DOHH2 (cell line): ENCODE measurements around the gene MYO15A.

Experiments used
- H3F3A ChIP-seq: fragments of 200-600 bp; sonication (generic), shearing (Covaris generic); 2 replicates; pipeline ENCODE4 v1.6.0; 2016; ENCODE audit warnings: antibody characterized with exemption, mild to moderate bottlenecking; ENCODE audit not compliant: control insufficient read depth, insufficient read depth
- H3K27ac ChIP-seq: fragments of 200-600 bp; sonication (generic); 2 replicates; pipeline ENCODE4 v1.5.1; 2014; ENCODE audit warnings: low read depth, mild to moderate bottlenecking, low read length, moderate library complexity
- H3K27me3 ChIP-seq: fragments of 200-600 bp; sonication (generic); 2 replicates; pipeline ENCODE4 v1.6.1; 2014; ENCODE audit warnings: mild to moderate bottlenecking, low read length, mixed read lengths; ENCODE audit not compliant: control insufficient read depth
- H3K36me3 ChIP-seq: fragments of 200-600 bp; sonication (generic); 2 replicates; pipeline ENCODE4 v1.6.1; 2014; ENCODE audit warnings: mild to moderate bottlenecking, low read length, moderate library complexity, mixed read lengths; ENCODE audit not compliant: control insufficient read depth
- H3K4me1 ChIP-seq: fragments of 200-600 bp; sonication (generic); 2 replicates; pipeline ENCODE4 v1.6.1; 2014; ENCODE audit warnings: mild to moderate bottlenecking, low read length, mixed read lengths; ENCODE audit not compliant: control insufficient read depth
- H3K4me2 ChIP-seq: fragments of 200-600 bp; sonication (generic); 2 replicates; pipeline ENCODE4 v1.6.0; 2014; ENCODE audit warnings: mild to moderate bottlenecking, low read length, moderate library complexity
- H3K4me3 ChIP-seq: fragments of 200-600 bp; sonication (generic); 2 replicates; pipeline ENCODE4 v1.5.1; 2014; ENCODE audit warnings: mild to moderate bottlenecking, low read length, mixed read lengths
- H3K79me2 ChIP-seq: fragments of 200-600 bp; sonication (generic); 2 replicates; pipeline ENCODE4 v1.6.1; 2014; ENCODE audit warnings: mild to moderate bottlenecking, low read length, mixed read lengths; ENCODE audit not compliant: control insufficient read depth
- H3K9me2 ChIP-seq: fragments of 200-600 bp; sonication (generic); replicated peaks from 2 replicates; pipeline ENCODE4 v1.6.1; 2014; ENCODE audit warnings: mild to moderate bottlenecking, low read length, mixed read lengths; ENCODE audit not compliant: control insufficient read depth
- H3K9me3 ChIP-seq: fragments of 200-600 bp; sonication (generic); 2 replicates; pipeline ENCODE4 v1.6.1; 2014; ENCODE audit warnings: antibody characterized with exemption, low read length, mixed read lengths; ENCODE audit not compliant: control insufficient read depth, insufficient read depth
- H4K20me1 ChIP-seq: fragments of 200-600 bp; sonication (generic); 2 replicates; pipeline ENCODE4 v1.6.0; 2014; ENCODE audit warnings: low read depth, mild to moderate bottlenecking, antibody characterized with exemption, low read length, moderate library complexity; ENCODE audit not compliant: control insufficient read depth, insufficient read depth
- EZH2phosphoT487 ChIP-seq: fragments of 200-600 bp; sonication (generic); IDR thresholded peaks from 2 replicates; pipeline ENCODE4 v1.6.1; 2017; ENCODE audit warnings: borderline replicate concordance, mild to moderate bottlenecking, antibody characterized with exemption, low read length, moderate library complexity, mixed read lengths
- TF ChIP-seq, protein P1 (sequence below): fragments of 200-600 bp; sonication (generic); IDR thresholded peaks from one replicate; pipeline ENCODE4 v1.5.1; 2014; ENCODE audit warnings: antibody characterized with exemption, mild to moderate bottlenecking, low read depth, low read length; ENCODE audit not compliant: poor library complexity, severe bottlenecking

MYO15A gene

DNA sequence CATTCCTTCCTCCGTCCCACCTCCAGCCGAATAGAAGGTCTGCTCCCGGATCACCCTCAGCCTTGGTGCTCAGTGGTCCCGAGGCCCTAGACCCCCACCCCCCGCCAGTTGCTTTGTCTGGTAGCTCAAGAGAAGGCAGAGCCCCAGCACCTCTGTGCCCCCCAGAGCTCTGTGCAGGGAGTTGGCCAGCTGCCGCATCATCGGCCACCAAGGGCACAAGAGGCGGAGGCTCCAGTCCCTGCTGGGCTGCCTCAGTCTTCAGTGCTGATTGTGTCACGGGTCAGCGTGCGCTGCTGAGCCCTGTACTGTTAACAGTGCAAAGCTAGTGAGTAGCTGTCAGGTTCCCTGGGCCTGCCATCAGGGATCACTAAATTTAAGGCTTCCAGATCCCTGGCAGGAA is 43.0 kb upstream of the MYO15A start:
- peaks cover 19% of the 10 kb centered on the region for H3K36me3 ChIP-seq

DNA sequence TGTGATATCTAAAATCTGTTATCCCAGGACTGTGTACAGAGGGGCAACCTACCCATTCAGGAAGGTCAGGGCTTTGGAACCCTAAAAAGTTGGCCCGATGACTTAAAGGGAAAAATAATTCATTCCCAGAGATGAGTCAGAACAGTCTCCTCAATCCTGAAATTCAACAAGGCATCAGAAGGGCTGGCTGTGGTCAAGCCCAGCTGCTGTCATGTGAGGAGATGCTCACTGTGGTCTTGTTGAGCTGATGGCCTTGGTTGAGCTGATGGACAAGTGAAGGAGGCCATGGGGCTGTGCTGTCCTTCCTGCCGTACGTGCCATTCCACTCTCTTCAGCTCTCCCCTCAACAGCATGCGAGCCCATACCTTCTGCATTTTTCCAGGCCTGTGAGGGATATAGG is 41.7 kb upstream of the MYO15A start:
- H3K9me2 ChIP-seq, result no peaks in the 10 kb centered on the region
- H3K36me3 ChIP-seq, result peaks cover 19% of the 10 kb centered on the region
- no peaks in the 10 kb centered on the region for H3K9me3 ChIP-seq
- H3K27me3 ChIP-seq, result peaks cover 6% of the 10 kb centered on the region; the same call in 1 of the 2 replicates
- no peaks in the 10 kb centered on the region for H4K20me1 ChIP-seq
- TF ChIP-seq, protein P1, sequence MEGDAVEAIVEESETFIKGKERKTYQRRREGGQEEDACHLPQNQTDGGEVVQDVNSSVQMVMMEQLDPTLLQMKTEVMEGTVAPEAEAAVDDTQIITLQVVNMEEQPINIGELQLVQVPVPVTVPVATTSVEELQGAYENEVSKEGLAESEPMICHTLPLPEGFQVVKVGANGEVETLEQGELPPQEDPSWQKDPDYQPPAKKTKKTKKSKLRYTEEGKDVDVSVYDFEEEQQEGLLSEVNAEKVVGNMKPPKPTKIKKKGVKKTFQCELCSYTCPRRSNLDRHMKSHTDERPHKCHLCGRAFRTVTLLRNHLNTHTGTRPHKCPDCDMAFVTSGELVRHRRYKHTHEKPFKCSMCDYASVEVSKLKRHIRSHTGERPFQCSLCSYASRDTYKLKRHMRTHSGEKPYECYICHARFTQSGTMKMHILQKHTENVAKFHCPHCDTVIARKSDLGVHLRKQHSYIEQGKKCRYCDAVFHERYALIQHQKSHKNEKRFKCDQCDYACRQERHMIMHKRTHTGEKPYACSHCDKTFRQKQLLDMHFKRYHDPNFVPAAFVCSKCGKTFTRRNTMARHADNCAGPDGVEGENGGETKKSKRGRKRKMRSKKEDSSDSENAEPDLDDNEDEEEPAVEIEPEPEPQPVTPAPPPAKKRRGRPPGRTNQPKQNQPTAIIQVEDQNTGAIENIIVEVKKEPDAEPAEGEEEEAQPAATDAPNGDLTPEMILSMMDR, result no peak
- no peak for TF ChIP-seq EZH2phosphoT487
- no peak overlapping the region for H3K4me2 ChIP-seq
- no peak overlapping the region for H3K27ac ChIP-seq
- H3K4me3 ChIP-seq, result no peak overlapping the region
- H3F3A ChIP-seq, result peaks cover 5% of the 10 kb centered on the region; the same call in 1 of the 2 replicates
- no peaks in the 10 kb centered on the region for H3K4me1 ChIP-seq
- H3K79me2 ChIP-seq, result no peaks in the 10 kb centered on the region

More for the DNA sequence above, 43.0 kb upstream of the MYO15A start:
- H4K20me1 ChIP-seq, result no peaks in the 10 kb centered on the region
- no peaks in the 10 kb centered on the region for H3K27me3 ChIP-seq
- no peaks in the 10 kb centered on the region for H3K9me3 ChIP-seq
- no peaks in the 10 kb centered on the region for H3K79me2 ChIP-seq
- H3K4me1 ChIP-seq, result no peaks in the 10 kb centered on the region
- H3K4me3 ChIP-seq, result no peak overlapping the region
- TF ChIP-seq, protein P1, result no peak
- TF ChIP-seq EZH2phosphoT487, result no peak
- H3K27ac ChIP-seq, result no peak overlapping the region
- H3K9me2 ChIP-seq, result no peaks in the 10 kb centered on the region
- no peak overlapping the region for H3K4me2 ChIP-seq
- H3F3A ChIP-seq, result peaks cover 5% of the 10 kb centered on the region; the same call in 1 of the 2 replicates

GRCh38 chr17:18069101-18069500 is 39.5 kb upstream of the MYO15A start:
- Histone ChIP-seq H3K4me1 (no peaks in the 10 kb centered on the region), H4K20me1 (no peaks in the 10 kb centered on the region), H3K36me3 (peaks cover 15% of the 10 kb centered on the region), H3K4me2 (no peak overlapping the region), H3K9me2 (no peaks in the 10 kb centered on the region), H3K79me2 (no peaks in the 10 kb centered on the region), H3K27me3 (peaks cover 8% of the 10 kb centered on the region; the same call in 1 of the 2 replicates), H3K4me3 (no peak overlapping the region), H3K27ac (no peak overlapping the region), H3F3A (peaks cover 5% of the 10 kb centered on the region; the same call in 1 of the 2 replicates), H3K9me3 (no peaks in the 10 kb centered on the region)
- no peak for TF ChIP-seq EZH2phosphoT487
- TF ChIP-seq, protein P1, result no peak
